22Rv1 (cell line): ENCODE results near the gene MYH15.
A peak's percentile ranks its signal among the peaks of the same experiment; 100 is the strongest.

ENCODE experiments used
- H3K27ac ChIP-seq: fragments of 450-650 bp; 2 replicates; pipeline ENCODE4 v1.5.1; 2017
- CTCF ChIP-seq: fragments of 450-650 bp; IDR thresholded peaks from 2 replicates; pipeline ENCODE4 v1.5.1; 2017; ENCODE audit warnings: mild to moderate bottlenecking
- ZFX ChIP-seq: fragments of 450-650 bp; IDR thresholded peaks from 2 replicates; pipeline ENCODE4 v1.6.1; 2017; ENCODE audit warnings: antibody characterized with exemption, borderline replicate concordance

Gene MYH15

GRCh38 chr3:108510496-108510895 is at the start of gene MYH15:
Gene MYH15, minus strand, starts transcription at chr3:108510596. Its CDS starts 66 bp downstream, at chr3:108510530.
- no peak for TF ChIP-seq CTCF
- no peak for TF ChIP-seq ZFX
- no peak within 1 kb of the TSS for H3K27ac ChIP-seq

GRCh38 chr3:108555966-108556581 is 45.7 kb upstream of the MYH15 start:
- H3K27ac ChIP-seq: no peak overlapping the region
- TF ChIP-seq CTCF (no peak), ZFX (no peak)

GRCh38 chr3:108554913-108555571 is 44.6 kb upstream of the MYH15 start:
- no peak overlapping the region for H3K27ac ChIP-seq
- no peak for TF ChIP-seq ZFX
- TF ChIP-seq CTCF: no peak

- H3K27ac ChIP-seq: no peak overlapping the region
- TF ChIP-seq ZFX: no peak
- no peak for TF ChIP-seq CTCF
These were observed 43.8 kb upstream of the MYH15 start for GRCh38 chr3:108554229-108554628.

GRCh38 chr3:108552267-108553159 is 42.1 kb upstream of the MYH15 start:
- TF ChIP-seq CTCF (peak; percentile 68), ZFX (no peak)
- H3K27ac ChIP-seq: peak overlapping the region; percentile 38

- no peak for TF ChIP-seq ZFX
- peak overlapping the region; percentile 76 for H3K27ac ChIP-seq
These were observed 38.5 kb upstream of the MYH15 start for GRCh38 chr3:108548886-108549285.

GRCh38 chr3:108548304-108548703 is 37.9 kb upstream of the MYH15 start:
- peak overlapping the region; percentile 76 for H3K27ac ChIP-seq
- TF ChIP-seq ZFX (no peak), CTCF (no peak)
